ENCODE results near the gene GPM6B.

- TF ChIP-seq POLR2A (IDR thresholded peaks at IDR 0.05): no peak
- TF ChIP-seq, protein P1, sequence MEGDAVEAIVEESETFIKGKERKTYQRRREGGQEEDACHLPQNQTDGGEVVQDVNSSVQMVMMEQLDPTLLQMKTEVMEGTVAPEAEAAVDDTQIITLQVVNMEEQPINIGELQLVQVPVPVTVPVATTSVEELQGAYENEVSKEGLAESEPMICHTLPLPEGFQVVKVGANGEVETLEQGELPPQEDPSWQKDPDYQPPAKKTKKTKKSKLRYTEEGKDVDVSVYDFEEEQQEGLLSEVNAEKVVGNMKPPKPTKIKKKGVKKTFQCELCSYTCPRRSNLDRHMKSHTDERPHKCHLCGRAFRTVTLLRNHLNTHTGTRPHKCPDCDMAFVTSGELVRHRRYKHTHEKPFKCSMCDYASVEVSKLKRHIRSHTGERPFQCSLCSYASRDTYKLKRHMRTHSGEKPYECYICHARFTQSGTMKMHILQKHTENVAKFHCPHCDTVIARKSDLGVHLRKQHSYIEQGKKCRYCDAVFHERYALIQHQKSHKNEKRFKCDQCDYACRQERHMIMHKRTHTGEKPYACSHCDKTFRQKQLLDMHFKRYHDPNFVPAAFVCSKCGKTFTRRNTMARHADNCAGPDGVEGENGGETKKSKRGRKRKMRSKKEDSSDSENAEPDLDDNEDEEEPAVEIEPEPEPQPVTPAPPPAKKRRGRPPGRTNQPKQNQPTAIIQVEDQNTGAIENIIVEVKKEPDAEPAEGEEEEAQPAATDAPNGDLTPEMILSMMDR (IDR thresholded peaks at IDR 0.05 in 8 of 11, conservative IDR thresholded peaks at IDR 0.05 in 3 of 11): no peak
- TF ChIP-seq POLR2AphosphoS5 (IDR thresholded peaks at IDR 0.05): no peak
These were observed 13.8 kb downstream of the GPM6B start for GRCh38 chrX:13803116-13803515.
